Measurements from ENCODE around the gene MCC. TPM values are rescaled to one million over a fixed set of nuclear protein-coding genes. Genes with fewer than 3 reads are reported as not detected.

MCC gene
- total RNA-seq, 1 experiment from 2014 or later, result 0.60 TPM

DNA sequence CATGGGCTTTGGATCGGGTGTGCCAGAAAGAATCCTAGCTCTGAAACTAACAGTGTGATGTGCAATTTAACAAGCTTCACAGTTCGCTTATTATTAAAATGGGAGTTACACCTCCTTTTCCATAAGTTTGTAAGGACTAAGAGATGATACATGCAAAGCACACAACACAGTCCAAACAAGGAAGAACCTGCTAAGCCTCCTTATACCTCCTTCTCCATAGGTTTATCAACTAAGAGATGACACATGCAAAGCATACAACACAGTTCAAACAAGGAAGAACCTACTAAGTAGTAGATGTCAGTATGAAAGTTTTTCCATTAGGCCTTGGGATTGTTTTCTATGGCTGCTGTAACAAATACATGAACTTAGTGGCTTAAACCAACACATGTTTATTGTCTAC lies 295.7 kb downstream of the MCC start:
- H3K36me3 ChIP-seq (ENCODE audit: insufficient read depth, low read length, poor library complexity, severe bottlenecking), result no peaks in the 10 kb centered on the region
- CTCF ChIA-PET, result no interaction called here

GRCh38 chr5:113190347-113190746 lies 297.9 kb downstream of the MCC start:
- ChIA-PET POLR2A (ENCODE audit: low non-redundant PET) (no interaction called here), CTCF (no interaction called here)
- no peaks in the 10 kb centered on the region for H3K4me1 ChIP-seq (ENCODE audit: insufficient read depth, low read length, poor library complexity, severe bottlenecking)
- H3K27me3 ChIP-seq (replicated peaks; ENCODE audit: insufficient read depth, low read depth, low read length, poor library complexity), result no peaks in the 10 kb centered on the region
- intact Hi-C loops (cut with micrococcal nuclease; ENCODE audit: unreplicated experiment), result no loop called here
- H3K27ac ChIP-seq (ENCODE audit: low read depth, low read length, poor library complexity, severe bottlenecking), result no peak overlapping the region
- no peaks in the 10 kb centered on the region for H3K36me3 ChIP-seq (ENCODE audit: insufficient read depth, low read length, poor library complexity, severe bottlenecking)
- no peak for TF ChIP-seq EZH2 (IDR thresholded peaks at IDR 0.05; ENCODE audit: borderline replicate concordance, low read depth, low read length, poor library complexity, severe bottlenecking)
- TF ChIP-seq, protein P1, sequence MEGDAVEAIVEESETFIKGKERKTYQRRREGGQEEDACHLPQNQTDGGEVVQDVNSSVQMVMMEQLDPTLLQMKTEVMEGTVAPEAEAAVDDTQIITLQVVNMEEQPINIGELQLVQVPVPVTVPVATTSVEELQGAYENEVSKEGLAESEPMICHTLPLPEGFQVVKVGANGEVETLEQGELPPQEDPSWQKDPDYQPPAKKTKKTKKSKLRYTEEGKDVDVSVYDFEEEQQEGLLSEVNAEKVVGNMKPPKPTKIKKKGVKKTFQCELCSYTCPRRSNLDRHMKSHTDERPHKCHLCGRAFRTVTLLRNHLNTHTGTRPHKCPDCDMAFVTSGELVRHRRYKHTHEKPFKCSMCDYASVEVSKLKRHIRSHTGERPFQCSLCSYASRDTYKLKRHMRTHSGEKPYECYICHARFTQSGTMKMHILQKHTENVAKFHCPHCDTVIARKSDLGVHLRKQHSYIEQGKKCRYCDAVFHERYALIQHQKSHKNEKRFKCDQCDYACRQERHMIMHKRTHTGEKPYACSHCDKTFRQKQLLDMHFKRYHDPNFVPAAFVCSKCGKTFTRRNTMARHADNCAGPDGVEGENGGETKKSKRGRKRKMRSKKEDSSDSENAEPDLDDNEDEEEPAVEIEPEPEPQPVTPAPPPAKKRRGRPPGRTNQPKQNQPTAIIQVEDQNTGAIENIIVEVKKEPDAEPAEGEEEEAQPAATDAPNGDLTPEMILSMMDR (conservative IDR thresholded peaks at IDR 0.05; ENCODE audit: low read depth, low read length), result no peak
- no peak overlapping the region for H3K4me3 ChIP-seq (ENCODE audit: low read depth, low read length, poor library complexity, severe bottlenecking)
- BruUV-seq (replicated peaks), result no TSS peak
- no peak for DNase-seq (ENCODE audit: low spot score)
- H3K9me3 ChIP-seq (ENCODE audit: low read depth, low read length, poor library complexity, severe bottlenecking), result no peaks in the 10 kb centered on the region

More for the DNA sequence above, 295.7 kb downstream of the MCC start:
- no peaks in the 10 kb centered on the region for H3K27me3 ChIP-seq (replicated peaks; ENCODE audit: insufficient read depth, low read depth, low read length, poor library complexity)
- DNase-seq (ENCODE audit: low spot score), result no peak
- H3K27ac ChIP-seq (ENCODE audit: low read depth, low read length, poor library complexity, severe bottlenecking), result no peak overlapping the region
- POLR2A ChIA-PET (ENCODE audit: low non-redundant PET), result no interaction called here
- no peak overlapping the region for H3K4me3 ChIP-seq (ENCODE audit: low read depth, low read length, poor library complexity, severe bottlenecking)
- TF ChIP-seq EZH2 (IDR thresholded peaks at IDR 0.05; ENCODE audit: borderline replicate concordance, low read depth, low read length, poor library complexity, severe bottlenecking), result no peak
- TF ChIP-seq, protein P1 (conservative IDR thresholded peaks at IDR 0.05; ENCODE audit: low read depth, low read length), result no peak
- H3K4me1 ChIP-seq (ENCODE audit: insufficient read depth, low read length, poor library complexity, severe bottlenecking), result no peaks in the 10 kb centered on the region
- no TSS peak for BruUV-seq (replicated peaks)
- intact Hi-C loops (cut with micrococcal nuclease; ENCODE audit: unreplicated experiment), result no loop called here
- no peaks in the 10 kb centered on the region for H3K9me3 ChIP-seq (ENCODE audit: low read depth, low read length, poor library complexity, severe bottlenecking)

- no TSS peak for BruUV-seq (replicated peaks)
- H3K4me3 ChIP-seq (ENCODE audit: low read depth, low read length, poor library complexity, severe bottlenecking), result no peak overlapping the region
- no peaks in the 10 kb centered on the region for H3K36me3 ChIP-seq (ENCODE audit: insufficient read depth, low read length, poor library complexity, severe bottlenecking)
- H3K27ac ChIP-seq (ENCODE audit: low read depth, low read length, poor library complexity, severe bottlenecking), result no peak overlapping the region
- ChIA-PET CTCF (no interaction called here), POLR2A (ENCODE audit: low non-redundant PET) (no interaction called here)
- no peak for TF ChIP-seq EZH2 (IDR thresholded peaks at IDR 0.05; ENCODE audit: borderline replicate concordance, low read depth, low read length, poor library complexity, severe bottlenecking)
- TF ChIP-seq, protein P1 (conservative IDR thresholded peaks at IDR 0.05; ENCODE audit: low read depth, low read length), result no peak
- DNase-seq (ENCODE audit: low spot score), result no peak
- H3K4me1 ChIP-seq (ENCODE audit: insufficient read depth, low read length, poor library complexity, severe bottlenecking), result no peaks in the 10 kb centered on the region
- intact Hi-C loops (cut with micrococcal nuclease; ENCODE audit: unreplicated experiment), result no loop called here
- H3K27me3 ChIP-seq (replicated peaks; ENCODE audit: insufficient read depth, low read depth, low read length, poor library complexity), result no peaks in the 10 kb centered on the region
- no peaks in the 10 kb centered on the region for H3K9me3 ChIP-seq (ENCODE audit: low read depth, low read length, poor library complexity, severe bottlenecking)
Observed at GRCh38 chr5:113189291-113189690, 299.0 kb downstream of the MCC start.

All from A673 (cell line).